Fibroblast of pulmonary artery (primary cell): ENCODE results near the gene PAX7.
"Not testable (repeated sequence)": the region's sequence is repeated elsewhere in the genome, so short reads cannot be mapped to it uniquely, and the experiment has no call there.

Experiments
- DNase-seq: peaks from one replicate; pipeline ENCODE4 v3.0.0-alpha.2; 2010; ENCODE audit warnings: low read depth
- H3K4me3 ChIP-seq: replicated peaks from 2 replicates; pipeline ENCODE4 v1.5.1; 2011; ENCODE audit warnings: low read depth, mild to moderate bottlenecking, control low read depth, low read length, moderate library complexity
- CTCF ChIP-seq: IDR thresholded peaks from 2 replicates; pipeline ENCODE4 v1.5.1; 2011; ENCODE audit warnings: mild to moderate bottlenecking, control low read depth, low read length, inconsistent platforms; ENCODE audit errors: missing control alignments

PAX7 gene

GRCh38 chr1:18687273-18687672, 56.6 kb downstream of the PAX7 start:
- no peak for DNase-seq
- TF ChIP-seq CTCF, result no peak
- no peak overlapping the region for H3K4me3 ChIP-seq

GRCh38 chr1:18691648-18692047, 61.0 kb downstream of the PAX7 start:
- H3K4me3 ChIP-seq, result no peak overlapping the region
- no peak for DNase-seq
- no peak for TF ChIP-seq CTCF

- no peak for TF ChIP-seq CTCF
- DNase-seq, result no peak
- H3K4me3 ChIP-seq, result no peak overlapping the region
Measured at GRCh38 chr1:18693256-18694098, 62.8 kb downstream of the PAX7 start.

GRCh38 chr1:18694289-18694688, 63.6 kb downstream of the PAX7 start:
- not testable (repeated sequence) for DNase-seq, H3K4me3 ChIP-seq

- TF ChIP-seq CTCF, result no peak
- DNase-seq, result no peak
- H3K4me3 ChIP-seq, result no peak overlapping the region
Measured at GRCh38 chr1:18697541-18697940, 66.9 kb downstream of the PAX7 start.

GRCh38 chr1:18700530-18700929, 69.9 kb downstream of the PAX7 start:
- no peak for TF ChIP-seq CTCF

GRCh38 chr1:18701183-18701582, 70.5 kb downstream of the PAX7 start:
- TF ChIP-seq CTCF, result no peak
- no peak overlapping the region for H3K4me3 ChIP-seq
- no peak for DNase-seq

More at GRCh38 chr1:18700530-18700929, 69.9 kb downstream of the PAX7 start:
- no peak overlapping the region for H3K4me3 ChIP-seq
- DNase-seq, result no peak
